ENCODE measurements around the gene BTNL9.

The BTNL9 gene

DNA sequence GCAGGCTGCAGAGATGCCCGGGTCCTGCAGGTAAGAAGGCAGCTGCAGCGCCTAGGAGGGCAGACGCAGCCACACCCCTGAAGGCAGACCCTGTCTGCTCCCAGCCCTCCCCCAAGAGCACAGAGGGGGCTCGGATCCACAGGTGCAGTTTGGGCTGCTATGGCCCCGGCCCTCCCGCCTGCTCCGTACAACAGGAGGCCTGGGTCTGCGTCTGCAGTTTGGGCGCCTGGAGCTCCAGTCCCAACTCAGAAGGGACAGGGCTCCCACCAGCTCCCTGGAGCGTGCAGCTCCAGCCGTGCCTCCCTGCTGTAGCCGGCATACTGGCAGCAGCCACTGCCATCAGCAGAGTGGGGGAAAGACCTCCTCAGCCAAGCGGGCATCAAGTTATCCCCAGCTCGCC lies 30.5 kb downstream of the BTNL9 start:
- Histone ChIP-seq H3K27me3 (ENCODE audit: insufficient read depth, poor library complexity, severe bottlenecking) (peaks cover 8% of the 10 kb centered on the region), H3K36me3 (ENCODE audit: low read depth) (no peaks in the 10 kb centered on the region), H3K27ac (ENCODE audit: poor library complexity, severe bottlenecking) (no peak overlapping the region), H3K9me3 (ENCODE audit: severe bottlenecking) (no peaks in the 10 kb centered on the region), H3K4me3 (ENCODE audit: severe bottlenecking) (no peak overlapping the region), H3K4me1 (ENCODE audit: insufficient read depth, poor library complexity, severe bottlenecking) (no peaks in the 10 kb centered on the region)
- ATAC-seq (ENCODE audit: low read depth) (no peak), DNase-seq (ENCODE audit: low spot score) (no peak)
- TF ChIP-seq, protein P1, sequence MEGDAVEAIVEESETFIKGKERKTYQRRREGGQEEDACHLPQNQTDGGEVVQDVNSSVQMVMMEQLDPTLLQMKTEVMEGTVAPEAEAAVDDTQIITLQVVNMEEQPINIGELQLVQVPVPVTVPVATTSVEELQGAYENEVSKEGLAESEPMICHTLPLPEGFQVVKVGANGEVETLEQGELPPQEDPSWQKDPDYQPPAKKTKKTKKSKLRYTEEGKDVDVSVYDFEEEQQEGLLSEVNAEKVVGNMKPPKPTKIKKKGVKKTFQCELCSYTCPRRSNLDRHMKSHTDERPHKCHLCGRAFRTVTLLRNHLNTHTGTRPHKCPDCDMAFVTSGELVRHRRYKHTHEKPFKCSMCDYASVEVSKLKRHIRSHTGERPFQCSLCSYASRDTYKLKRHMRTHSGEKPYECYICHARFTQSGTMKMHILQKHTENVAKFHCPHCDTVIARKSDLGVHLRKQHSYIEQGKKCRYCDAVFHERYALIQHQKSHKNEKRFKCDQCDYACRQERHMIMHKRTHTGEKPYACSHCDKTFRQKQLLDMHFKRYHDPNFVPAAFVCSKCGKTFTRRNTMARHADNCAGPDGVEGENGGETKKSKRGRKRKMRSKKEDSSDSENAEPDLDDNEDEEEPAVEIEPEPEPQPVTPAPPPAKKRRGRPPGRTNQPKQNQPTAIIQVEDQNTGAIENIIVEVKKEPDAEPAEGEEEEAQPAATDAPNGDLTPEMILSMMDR (IDR thresholded peaks at IDR 0.05; ENCODE audit: poor library complexity, severe bottlenecking), result no peak

DNA sequence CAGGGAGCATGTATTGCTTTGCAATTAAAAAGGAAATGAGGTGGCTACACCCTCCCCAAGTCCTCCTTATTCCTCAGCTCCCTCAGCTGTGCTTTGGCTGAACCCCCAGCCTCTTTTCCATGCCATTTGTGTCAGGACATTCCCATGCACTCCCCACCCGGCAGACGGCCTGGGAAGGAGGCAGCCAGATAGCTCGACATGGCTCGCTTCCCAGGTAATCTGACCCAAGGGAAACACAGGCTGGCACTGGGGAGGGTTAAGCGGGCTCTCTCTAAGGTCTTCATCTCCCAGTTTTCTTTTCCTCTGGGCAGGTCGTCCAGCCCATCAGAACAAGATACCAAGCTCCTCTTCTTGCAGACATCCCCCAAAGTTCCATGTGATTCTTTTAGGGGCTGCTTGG lies 31.2 kb downstream of the BTNL9 start:
- no peak for DNase-seq (ENCODE audit: low spot score)
- Histone ChIP-seq H3K27me3 (ENCODE audit: insufficient read depth, poor library complexity, severe bottlenecking) (peaks cover 8% of the 10 kb centered on the region), H3K27ac (ENCODE audit: poor library complexity, severe bottlenecking) (no peak overlapping the region), H3K4me3 (ENCODE audit: severe bottlenecking) (no peak overlapping the region), H3K4me1 (ENCODE audit: insufficient read depth, poor library complexity, severe bottlenecking) (no peaks in the 10 kb centered on the region), H3K9me3 (ENCODE audit: severe bottlenecking) (no peaks in the 10 kb centered on the region), H3K36me3 (ENCODE audit: low read depth) (no peaks in the 10 kb centered on the region)
- ATAC-seq (ENCODE audit: low read depth), result no peak
- TF ChIP-seq, protein P1 (IDR thresholded peaks at IDR 0.05; ENCODE audit: poor library complexity, severe bottlenecking), result no peak

DNA sequence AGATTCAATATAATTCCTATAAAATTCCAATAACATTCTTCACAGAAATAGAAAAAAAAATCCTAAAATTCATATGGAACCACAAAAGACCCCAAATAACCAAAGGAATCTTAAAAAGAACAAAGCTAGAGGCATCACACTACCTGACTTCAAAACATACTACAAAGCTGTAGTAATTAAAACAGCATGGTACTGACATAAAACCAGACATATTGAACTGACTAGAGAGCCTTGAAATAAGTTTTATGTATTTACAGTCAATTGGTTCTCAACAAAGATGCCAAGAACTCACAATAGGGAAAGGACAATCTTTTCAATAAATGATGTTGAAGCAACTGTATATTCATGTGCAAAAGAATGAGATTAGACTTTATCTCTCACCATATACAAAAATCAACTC lies 36.9 kb downstream of the BTNL9 start:
- H3K27me3 ChIP-seq (ENCODE audit: insufficient read depth, poor library complexity, severe bottlenecking), result peaks cover 12% of the 10 kb centered on the region
- TF ChIP-seq, protein P1 (IDR thresholded peaks at IDR 0.05; ENCODE audit: poor library complexity, severe bottlenecking), result no peak

DNA sequence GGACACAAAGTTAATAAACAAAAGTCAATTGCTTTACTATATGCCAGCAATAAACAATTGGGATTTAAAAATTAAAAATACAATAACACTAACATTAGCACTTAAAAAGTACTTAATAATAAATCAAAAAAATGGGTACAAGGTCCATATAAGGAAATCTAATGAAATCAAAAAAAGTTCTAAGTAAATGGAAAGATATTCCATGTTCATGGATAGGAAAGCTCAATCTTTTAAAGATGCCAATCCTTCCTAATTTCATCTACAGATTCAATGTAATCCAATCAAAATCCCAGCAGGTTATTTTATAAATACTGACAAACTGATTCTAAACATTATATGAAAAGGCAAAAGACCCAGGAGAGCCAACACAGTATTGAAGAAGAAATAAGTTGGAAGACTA lies 41.9 kb downstream of the BTNL9 start:
- TF ChIP-seq, protein P1 (IDR thresholded peaks at IDR 0.05; ENCODE audit: poor library complexity, severe bottlenecking), result no peak
- ATAC-seq (ENCODE audit: low read depth) (no peak), DNase-seq (ENCODE audit: low spot score) (no peak)
- Histone ChIP-seq H3K36me3 (ENCODE audit: low read depth) (no peaks in the 10 kb centered on the region), H3K27ac (ENCODE audit: poor library complexity, severe bottlenecking) (no peak overlapping the region), H3K27me3 (ENCODE audit: insufficient read depth, poor library complexity, severe bottlenecking) (peaks cover 37% of the 10 kb centered on the region), H3K9me3 (ENCODE audit: severe bottlenecking) (no peaks in the 10 kb centered on the region), H3K4me1 (ENCODE audit: insufficient read depth, poor library complexity, severe bottlenecking) (no peaks in the 10 kb centered on the region), H3K4me3 (ENCODE audit: severe bottlenecking) (no peak overlapping the region)

More for the DNA sequence above, 36.9 kb downstream of the BTNL9 start:
- H3K4me3 ChIP-seq (ENCODE audit: severe bottlenecking), result no peak overlapping the region
- no peaks in the 10 kb centered on the region for H3K36me3 ChIP-seq (ENCODE audit: low read depth)
- no peak overlapping the region for H3K27ac ChIP-seq (ENCODE audit: poor library complexity, severe bottlenecking)
- no peak for ATAC-seq (ENCODE audit: low read depth)
- no peak for DNase-seq (ENCODE audit: low spot score)
- no peaks in the 10 kb centered on the region for H3K9me3 ChIP-seq (ENCODE audit: severe bottlenecking)
- no peaks in the 10 kb centered on the region for H3K4me1 ChIP-seq (ENCODE audit: insufficient read depth, poor library complexity, severe bottlenecking)

GRCh38 chr5:181084621-181085195 lies 44.6 kb downstream of the BTNL9 start:
- peaks cover 27% of the 10 kb centered on the region for H3K27me3 ChIP-seq (ENCODE audit: insufficient read depth, poor library complexity, severe bottlenecking)
- TF ChIP-seq, protein P1 (IDR thresholded peaks at IDR 0.05; ENCODE audit: poor library complexity, severe bottlenecking), result no peak
- H3K27ac ChIP-seq (ENCODE audit: poor library complexity, severe bottlenecking), result no peak overlapping the region
- ATAC-seq (ENCODE audit: low read depth), result no peak
- H3K9me3 ChIP-seq (ENCODE audit: severe bottlenecking), result no peaks in the 10 kb centered on the region
- no peaks in the 10 kb centered on the region for H3K4me1 ChIP-seq (ENCODE audit: insufficient read depth, poor library complexity, severe bottlenecking)
- no peaks in the 10 kb centered on the region for H3K36me3 ChIP-seq (ENCODE audit: low read depth)
- no peak for DNase-seq (ENCODE audit: low spot score)
- H3K4me3 ChIP-seq (ENCODE audit: severe bottlenecking), result no peak overlapping the region

All from RWPE2 (cell line).